Smooth muscle cell (in vitro differentiated cells): ENCODE data around the gene NKX1-2. TPM values are rescaled to one million over a fixed set of nuclear protein-coding genes. Genes with fewer than 3 reads are reported as not detected.

Source experiments
- DNase-seq: peaks from one replicate; lab custom pipeline; 2025; ENCODE audit not compliant: unreplicated experiment; lab: John Stamatoyannopoulos, UW
- H2AFZ ChIP-seq: fragments of 200-600 bp; sonication (generic); 2 replicates; pipeline ENCODE4 v1.6.0; 2016; ENCODE audit warnings: antibody characterized with exemption, low read depth, mild to moderate bottlenecking
- H3F3A ChIP-seq: fragments of 200-600 bp; sonication (generic); 2 replicates; pipeline ENCODE4 v1.6.0; 2017; ENCODE audit warnings: antibody characterized with exemption, low read depth
- H3K27ac ChIP-seq: fragments of 200-600 bp; sonication (generic); 2 replicates; pipeline ENCODE4 v1.5.1; 2016; ENCODE audit warnings: low read depth, mild to moderate bottlenecking
- H3K27me3 ChIP-seq: fragments of 200-600 bp; sonication (generic); 2 replicates; pipeline ENCODE4 v1.6.1; 2016; ENCODE audit warnings: low read depth, mild to moderate bottlenecking
- H3K36me3 ChIP-seq: fragments of 200-600 bp; sonication (generic); 2 replicates; pipeline ENCODE4 v1.5.1; 2016; ENCODE audit warnings: low read depth
- H3K4me1 ChIP-seq: fragments of 200-600 bp; sonication (generic); 2 replicates; pipeline ENCODE4 v1.5.1; 2016; ENCODE audit warnings: low read depth
- H3K4me2 ChIP-seq: fragments of 200-600 bp; sonication (generic); 2 replicates; pipeline ENCODE4 v1.6.0; 2016; ENCODE audit warnings: mild to moderate bottlenecking
- H3K4me3 ChIP-seq: fragments of 200-600 bp; sonication (generic); 2 replicates; pipeline ENCODE4 v1.5.1; 2016; ENCODE audit warnings: mild to moderate bottlenecking
- H3K79me2 ChIP-seq: fragments of 200-600 bp; sonication (generic); 2 replicates; pipeline ENCODE4 v1.6.0; 2016; ENCODE audit warnings: low read depth, mild to moderate bottlenecking
- H3K9ac ChIP-seq: fragments of 200-600 bp; sonication (generic); 2 replicates; pipeline ENCODE4 v1.6.0; 2016; ENCODE audit warnings: low read depth
- H3K9me3 ChIP-seq: fragments of 200-600 bp; sonication (generic); replicated peaks from 2 replicates; pipeline ENCODE4 v1.5.1; 2016; ENCODE audit warnings: low read depth
- H4K20me1 ChIP-seq: fragments of 200-600 bp; sonication (generic); 2 replicates; pipeline ENCODE4 v1.6.0; 2016; ENCODE audit warnings: low read depth
- CTCF ChIP-seq: fragments of 200-600 bp; sonication (generic); IDR thresholded peaks from 2 replicates; pipeline ENCODE4 v1.5.1; 2017; ENCODE audit warnings: borderline replicate concordance, mild to moderate bottlenecking, antibody characterized with exemption; ENCODE audit not compliant: insufficient read depth, poor library complexity, severe bottlenecking
- WGBS: methylation state at CpG from one replicate; pipeline ENCODE4 v1.1.7; 2016; ENCODE audit warnings: low lambda C conversion rate; 5-methylcytosine and 5-hydroxymethylcytosine counted together
- polyA plus RNA-seq: library from polyadenylated mRNA; unstranded; fragments of >200 nt; fragmentation: Nextera tagmentation; extraction: Ambion mirVana; gene quantifications from 2 replicates; pipeline ENCODE4 v1.2.1, GENCODE V29; 2016
- total RNA-seq: library from RNA; depleted of rRNA; stranded (reverse); fragments of >200 nt; gene quantifications from 2 replicates; pipeline ENCODE4 v1.2.3, GENCODE V29; 2014

Gene NKX1-2
- total and polyA plus RNA-seq, 2 experiments from 2014 or later = not detected

DNA sequence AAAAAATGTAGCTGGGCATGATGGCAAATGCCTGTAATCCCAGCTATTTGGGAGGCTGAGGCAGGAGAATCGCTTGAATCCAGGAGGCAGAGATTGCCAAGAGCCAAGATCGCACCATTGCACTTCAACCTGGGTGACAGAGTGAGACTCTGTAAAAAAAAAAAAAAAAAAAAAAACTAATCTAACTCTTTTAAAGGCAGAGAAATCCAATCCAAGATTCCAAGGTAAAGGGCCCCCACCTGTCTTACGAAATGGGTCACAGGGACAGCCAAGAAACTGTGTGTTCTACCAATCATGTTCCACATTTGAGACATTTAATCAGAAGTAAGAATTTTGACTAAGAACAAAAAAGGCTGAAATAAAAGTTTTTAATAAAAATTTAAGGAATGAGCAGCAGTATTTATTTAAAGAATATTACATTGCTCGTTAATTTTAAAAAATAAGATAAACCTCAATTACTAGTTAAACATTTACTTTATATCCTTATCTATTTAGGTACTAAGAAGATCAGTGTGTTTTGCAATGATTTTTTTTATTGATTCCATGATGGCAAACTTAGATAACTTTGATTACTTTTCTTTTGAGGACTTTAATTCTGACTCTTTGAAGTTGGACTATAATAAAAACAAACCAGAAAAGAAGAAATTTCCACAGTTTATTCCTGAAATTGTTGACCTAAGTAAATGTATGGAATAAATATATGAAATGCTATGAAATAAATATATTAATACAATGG is 24.4 kb downstream of the NKX1-2 start:
- Histone ChIP-seq H3K27ac (no peak overlapping the region), H3F3A (no peaks in the 10 kb centered on the region), H2AFZ (no peak overlapping the region), H3K27me3 (no peaks in the 10 kb centered on the region), H3K79me2 (no peaks in the 10 kb centered on the region), H3K4me2 (no peak overlapping the region), H3K36me3 (no peaks in the 10 kb centered on the region), H3K4me3 (no peak overlapping the region), H3K9ac (no peak overlapping the region), H3K9me3 (no peaks in the 10 kb centered on the region), H3K4me1 (no peaks in the 10 kb centered on the region), H4K20me1 (no peaks in the 10 kb centered on the region)
- no peak for TF ChIP-seq CTCF
- over 99% methylated on average over 4 of the region's 4 CpGs for WGBS
- DNase-seq = no peak

- Histone ChIP-seq H2AFZ (no peak overlapping the region), H3K9me3 (no peaks in the 10 kb centered on the region), H3K27ac (no peak overlapping the region), H3K27me3 (no peaks in the 10 kb centered on the region), H4K20me1 (no peaks in the 10 kb centered on the region), H3K36me3 (no peaks in the 10 kb centered on the region), H3K4me1 (no peaks in the 10 kb centered on the region), H3K4me2 (no peak overlapping the region), H3K9ac (no peak overlapping the region), H3F3A (no peaks in the 10 kb centered on the region), H3K79me2 (no peaks in the 10 kb centered on the region), H3K4me3 (no peak overlapping the region)
- no peak for DNase-seq
- TF ChIP-seq CTCF = no peak
- 80% methylated on average over 5 of the region's 5 CpGs for WGBS
Measured at GRCh38 chr10:124423813-124424212, 26.0 kb downstream of the NKX1-2 start.

- TF ChIP-seq CTCF = no peak
- Histone ChIP-seq H3K4me1 (no peaks in the 10 kb centered on the region), H3K27me3 (no peaks in the 10 kb centered on the region), H4K20me1 (peaks cover 3% of the 10 kb centered on the region), H3K27ac (no peak overlapping the region), H3K9ac (no peak overlapping the region), H3F3A (no peaks in the 10 kb centered on the region), H3K4me2 (no peak overlapping the region), H3K4me3 (no peak overlapping the region), H3K79me2 (peaks cover 6% of the 10 kb centered on the region), H2AFZ (no peak overlapping the region), H3K9me3 (no peaks in the 10 kb centered on the region), H3K36me3 (no peaks in the 10 kb centered on the region)
- no peak for DNase-seq
- 88% methylated on average over 12 of the region's 12 CpGs for WGBS
Measured at GRCh38 chr10:124422742-124423141, 27.1 kb downstream of the NKX1-2 start.

DNA sequence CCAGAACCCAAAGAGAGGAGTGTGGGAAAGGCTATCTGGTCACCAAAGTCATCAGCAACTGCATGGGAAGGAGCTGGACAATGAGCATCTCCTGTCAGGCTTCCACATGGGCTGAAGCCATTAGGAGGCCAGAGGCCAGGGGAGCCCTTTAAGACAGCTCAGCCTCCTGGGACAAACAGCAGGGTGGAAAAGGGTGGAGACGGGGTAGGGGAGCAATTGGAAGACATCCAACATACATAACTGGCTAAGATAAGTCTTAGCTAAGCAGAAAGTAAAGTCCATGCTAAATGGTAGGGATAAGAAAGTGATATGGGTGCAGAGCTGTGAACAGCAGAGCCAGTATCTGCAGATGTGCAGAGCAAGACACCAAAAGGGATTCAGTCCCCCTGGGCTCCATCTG is 29.6 kb downstream of the NKX1-2 start:
- H3F3A ChIP-seq = no peaks in the 10 kb centered on the region
- peaks cover 4% of the 10 kb centered on the region for H3K4me1 ChIP-seq
- no peak overlapping the region for H3K4me3 ChIP-seq
- H4K20me1 ChIP-seq = peaks cover 28% of the 10 kb centered on the region
- H3K27me3 ChIP-seq = no peaks in the 10 kb centered on the region
- 62% methylated on average over 1 of the region's 1 CpG for WGBS
- no peaks in the 10 kb centered on the region for H3K9me3 ChIP-seq
- no peaks in the 10 kb centered on the region for H3K36me3 ChIP-seq
- TF ChIP-seq CTCF = no peak
- no peak overlapping the region for H2AFZ ChIP-seq
- H3K79me2 ChIP-seq = peaks cover 31% of the 10 kb centered on the region
- H3K4me2 ChIP-seq = no peak overlapping the region
- no peak overlapping the region for H3K9ac ChIP-seq
- H3K27ac ChIP-seq = no peak overlapping the region
- DNase-seq = no peak
